K562 (cell line): ENCODE data around the gene HADHA. TPM values are rescaled to one million over a fixed set of nuclear protein-coding genes. Genes with fewer than 3 reads are reported as not detected.
A peak's percentile ranks its signal among the peaks of the same experiment; 100 is the strongest.

Experiments used
- ATAC-seq: fragments of 200-7000 bp; cut with Tn5 transposase; 3 replicates; pipeline ENCODE4 v1.9.1; 2020; ENCODE audit warnings: moderate library complexity
- BruUV-seq: library from RNA; stranded (reverse); fragments of 400-500 nt; replicated peaks from 2 replicates; lab custom pipeline; 2021; lab: Mats Ljungman, UMichigan
- CTCF ChIA-PET: fragments of 300-600 bp; formaldehyde crosslinking; extraction: SDS; loops from one replicate; lab custom pipeline; 2021; ENCODE audit warnings: low intra/inter-chr PET ratio; lab: Yijun Ruan, JAX
- POLR2A ChIA-PET: fragments of 300-600, 350-650 bp; sonication (Branson Sonifier 250); formaldehyde crosslinking; extraction: SDS; loops from one replicate; lab custom pipeline; 2021; ENCODE audit warnings: antibody characterized with exemption, inconsistent platforms; lab: Yijun Ruan, JAX
- DNase-seq, 4 experiments: peaks; one replicate each; pipeline versions ENCODE4 v3.0.0 to v3.0.0-alpha.2; 2011 to 2018; ENCODE audit warnings: low spot score in 3 of 4, mixed read lengths in 3 of 4; ENCODE audit errors: extremely low read depth in 1 of 4
- FAIRE-seq: peaks from 2 replicates; lab custom pipeline; 2011; peaks lifted over from hg19 to GRCh38; lab: Jason Lieb, UNC
- H2AFZ ChIP-seq: 2 replicates; pipeline ENCODE4 v1.6.0; 2011; ENCODE audit warnings: low read depth, low read length, control low read depth, inconsistent platforms
- H3K27ac ChIP-seq: fragments of 200-600 bp; 3 replicates; pipeline ENCODE4 v1.8.0; 2011; ENCODE audit warnings: low read depth, mild to moderate bottlenecking, control low read depth, inconsistent platforms, low read length, moderate library complexity, mixed read lengths; ENCODE audit errors: extremely low read depth
- H3K27me3 ChIP-seq, 2 experiments: fragments of 300-600 bp in 1 of 2; 2 replicates in 1 of 2; 3 replicates in 1 of 2; pipeline versions ENCODE4 v1.6.0 to v1.8.0; 2011; ENCODE audit warnings: inconsistent platforms in 2 of 2, low read length in 2 of 2, mild to moderate bottlenecking in 1 of 2, mixed read lengths in 1 of 2, moderate library complexity in 1 of 2; ENCODE audit not compliant: control insufficient read depth in 2 of 2, insufficient read depth in 2 of 2
- H3K36me3 ChIP-seq: fragments of 300-600 bp; 3 replicates; pipeline ENCODE4 v1.8.0; 2011; ENCODE audit warnings: mild to moderate bottlenecking, low read length, inconsistent platforms; ENCODE audit not compliant: control insufficient read depth, insufficient read depth
- H3K4me1 ChIP-seq, 2 experiments: fragments of 200-600 bp in 1 of 2; replicated peaks in 1 of 2; 2 replicates in 1 of 2; 3 replicates in 1 of 2; pipeline versions ENCODE4 v1.5.1 to v1.8.0; 2011; ENCODE audit warnings: inconsistent platforms in 2 of 2, low read length in 2 of 2, mild to moderate bottlenecking in 1 of 2, mixed read lengths in 1 of 2, moderate library complexity in 1 of 2; ENCODE audit not compliant: control insufficient read depth in 2 of 2, insufficient read depth in 2 of 2
- H3K4me2 ChIP-seq: 2 replicates; pipeline ENCODE4 v1.6.1; 2011; ENCODE audit warnings: low read length, control low read depth, inconsistent platforms, mixed read lengths; ENCODE audit not compliant: insufficient read depth
- H3K4me3 ChIP-seq: fragments of 200-600 bp; sonication (generic), shearing (Covaris generic); 2 replicates; pipeline ENCODE4 v1.5.1; 2016; ENCODE audit warnings: control low read depth, inconsistent platforms
- H3K79me2 ChIP-seq: fragments of 200-600 bp; 3 replicates; pipeline ENCODE4 v1.8.0; 2011; ENCODE audit warnings: low read length, inconsistent platforms; ENCODE audit not compliant: control insufficient read depth, insufficient read depth
- H3K9ac ChIP-seq, 2 experiments: 2 replicates each; pipeline versions ENCODE4 v1.6.0 to v1.6.1; 2011; ENCODE audit warnings: low read depth in 2 of 2, low read length in 2 of 2, control low read depth in 1 of 2, inconsistent platforms in 1 of 2, mild to moderate bottlenecking in 1 of 2, mixed read lengths in 1 of 2; ENCODE audit not compliant: insufficient read depth in 1 of 2
- H3K9me1 ChIP-seq: one replicate; pipeline ENCODE4 v1.6.0; 2011; ENCODE audit warnings: inconsistent platforms, mild to moderate bottlenecking, low read length, moderate library complexity; ENCODE audit not compliant: control insufficient read depth, insufficient read depth
- H3K9me3 ChIP-seq: replicated peaks from 2 replicates; pipeline ENCODE4 v1.5.1; 2011; ENCODE audit warnings: low read depth, low read length, inconsistent platforms; ENCODE audit not compliant: control insufficient read depth, insufficient read depth
- H4K20me1 ChIP-seq: replicated peaks from 2 replicates; pipeline ENCODE4 v1.6.1; 2011; ENCODE audit warnings: low read length, inconsistent platforms, mixed read lengths; ENCODE audit not compliant: control insufficient read depth, insufficient read depth
- MAFF ChIP-seq: IDR thresholded peaks from 2 replicates; pipeline ENCODE4 v1.6.1; 2012; ENCODE audit warnings: low read length, improper control_type of control experiment
- POLR2A ChIP-seq: fragments of 450-650 bp; conservative IDR thresholded peaks from 2 replicates; pipeline ENCODE4 v1.6.1; 2016
- POLR2G ChIP-seq: fragments of 200-400 bp; formaldehyde crosslinking; IDR thresholded peaks from 2 replicates; pipeline ENCODE4 v1.6.1; 2017; ENCODE audit warnings: low read depth, mild to moderate bottlenecking, antibody characterized with exemption, low read length, moderate library complexity
- RBFOX2 ChIP-seq: fragments of 200-400 bp; formaldehyde crosslinking; IDR thresholded peaks from 2 replicates; pipeline ENCODE4 v1.6.1; 2017; ENCODE audit warnings: low read depth, mild to moderate bottlenecking, low read length, moderate library complexity
- RBM34 ChIP-seq: fragments of 200-400 bp; formaldehyde crosslinking; IDR thresholded peaks from 2 replicates; pipeline ENCODE4 v1.6.1; 2018; ENCODE audit warnings: low read length, borderline replicate concordance; ENCODE audit not compliant: insufficient read depth
- SRSF3 ChIP-seq: fragments of 200-400 bp; formaldehyde crosslinking; IDR thresholded peaks from 2 replicates; pipeline ENCODE4 v1.6.1; 2016; ENCODE audit warnings: mild to moderate bottlenecking, low read length, moderate library complexity; ENCODE audit not compliant: insufficient read depth
- TCF3 ChIP-seq: sonication (generic); formaldehyde crosslinking; IDR thresholded peaks from 2 replicates; pipeline ENCODE4 v1.4.0; 2020; ENCODE audit warnings: mild to moderate bottlenecking, missing genetic modification reagents
- WGBS: fragments of 100-300 bp; shearing (Covaris generic); methylation state at CpG from one replicate; pipeline ENCODE4 v1.1.6; 2016; ENCODE audit warnings: low coverage, mixed read lengths; ENCODE audit not compliant: insufficient coverage; ENCODE audit errors: missing lambda C conversion rate; 5-methylcytosine and 5-hydroxymethylcytosine counted together
- in situ Hi-C: fragments of 300-500 bp; cut with MboI; formaldehyde crosslinking; loops from 4 replicates; pipeline ENCODE4 v1.15.0; 2018; ENCODE audit warnings: inconsistent platforms, mixed read lengths
- intact Hi-C: fragments of 100-400 bp; cut with micrococcal nuclease; formaldehyde crosslinking; loops from 2 replicates; pipeline ENCODE4 v1.14.2; 2022
- polyA plus RNA-seq, 8 experiments: library from polyadenylated mRNA; depleted of rRNA in 4 of 8; stranded (reverse) in 5 of 8; unstranded in 3 of 8; fragments of >200 nt; fragmentation: Nextera tagmentation in 2 of 8; fragmentation: Illumina TruSeq in 1 of 8; extraction: Ambion mirVana in 2 of 8; extraction: Trizol in 1 of 8; gene quantifications; 2 replicates each; pipeline versions ENCODE4 v1.2.1 to v1.2.3, GENCODE V29; 2011 to 2014; ENCODE audit warnings: inconsistent platforms in 1 of 8, missing spikeins in 1 of 8
- total RNA-seq, 7 experiments: library from RNA; depleted of rRNA in 6 of 7; stranded (reverse); fragments of >200 nt in 6 of 7; fragmentation: Illumina TruSeq in 2 of 7; extraction: Trizol in 2 of 7; gene quantifications; 2 replicates each; pipeline versions ENCODE4 v1.2.1 to v1.2.3, GENCODE V29; 2011 to 2021; ENCODE audit warnings: low replicate concordance in 1 of 7

HADHA gene
- total and polyA plus RNA-seq, 9 of the 15 experiments (the other 6 are each of a cell fraction or from before 2014, with no cell fraction given) = 145 to 326 (median 202) TPM

DNA sequence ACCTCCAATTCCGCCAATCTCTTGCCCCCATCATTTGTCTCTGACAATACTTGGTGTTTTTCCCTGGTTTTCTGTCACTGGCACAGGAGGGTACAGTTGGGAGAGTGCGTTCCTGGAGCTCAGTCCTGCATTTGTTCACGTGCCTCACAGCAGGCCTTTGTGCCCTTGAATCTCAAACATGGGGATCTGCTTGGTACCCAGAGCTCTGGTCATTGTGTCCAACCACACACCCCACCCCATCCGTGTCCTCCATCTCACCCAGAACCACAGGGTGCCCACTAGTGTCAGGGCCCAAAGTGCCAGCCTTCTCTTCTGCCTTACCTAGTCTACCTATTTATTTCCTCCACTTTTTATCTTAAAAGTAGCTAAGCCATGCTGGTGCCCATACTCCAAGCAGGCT is 55.3 kb downstream of the HADHA start:
- ATAC-seq = no peak
- intact Hi-C loops = no loop called here
- BruUV-seq = no TSS peak
- DNase-seq = no peak
- ChIA-PET POLR2A (interaction anchor here (0.6 to 2.5 kb wide), 6 partner anchors 9 to 242 kb away, joined by 3 to 15 read pairs (median 4); partner anchors contain the start of gene HADHA), CTCF (no interaction called here)
- Histone ChIP-seq H2AFZ (no peak overlapping the region), H3K36me3 (peaks cover 59% of the 10 kb centered on the region; the same call in 2 of the 3 replicates), H3K27ac (no peak overlapping the region)
- TF ChIP-seq RBM34 (no peak), POLR2A (0 out of 2 replicates have a peak, but pooled peaks have one; percentile 0)
- TF ChIP-seq, all 486 proteins: peak for 1
- Histone ChIP-seq H3K9ac (no peak overlapping the region), H3K4me3 (no peak overlapping the region), H3K9me3 (no peaks in the 10 kb centered on the region), H3K4me2 (no peak overlapping the region), H3K27me3 (no peaks in the 10 kb centered on the region), H3K79me2 (peaks cover 9% of the 10 kb centered on the region; the same call in 2 of the 3 replicates), H3K4me1 (peaks cover 26 to 32% of the 10 kb centered on the region in 2 experiments; a peak in 4 of 5 replicates), H4K20me1 (peaks cover 5% of the 10 kb centered on the region; the same call in 1 of the 2 replicates), H3K9me1 (peaks cover 7% of the 10 kb centered on the region)
- 82% methylated on average over 4 of the region's 4 CpGs for WGBS
- in situ Hi-C loops = no loop called here
- no peak for FAIRE-seq

DNA sequence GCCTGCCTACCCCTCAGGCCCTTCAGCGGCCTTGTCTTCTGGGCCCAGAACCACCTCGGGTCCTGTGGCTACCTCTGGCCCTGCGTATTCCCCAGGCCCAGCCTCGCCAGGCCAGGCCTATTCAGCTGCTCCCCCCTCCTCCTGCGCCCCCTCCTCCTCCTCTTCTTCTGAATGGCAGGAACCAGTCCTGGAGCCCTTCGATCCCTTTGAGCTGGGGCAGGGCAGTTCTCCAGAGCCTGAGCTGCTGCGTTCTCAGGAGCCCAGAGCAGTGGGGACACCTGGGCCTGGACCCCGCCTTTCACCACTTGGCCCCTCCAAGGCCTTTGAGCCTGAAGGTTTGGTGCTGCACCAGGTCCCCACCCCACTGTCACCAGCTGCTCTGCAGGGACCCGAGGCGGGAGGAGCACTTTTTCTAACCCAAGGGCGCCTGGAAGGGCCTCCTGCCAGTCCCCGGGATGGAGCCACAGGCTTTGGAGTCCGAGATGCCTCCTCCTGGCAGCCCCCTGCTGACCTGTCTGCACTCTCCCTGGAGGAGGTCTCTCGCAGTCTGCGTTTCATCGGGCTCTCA is 56.8 kb downstream of the HADHA start:
- FAIRE-seq (no peak), ATAC-seq (no peak), DNase-seq (no peak)
- in situ Hi-C loops (no loop called here), intact Hi-C loops (no loop called here)
- BruUV-seq = no TSS peak
- Histone ChIP-seq H3K36me3 (peaks cover 44% of the 10 kb centered on the region; the same call in 2 of the 3 replicates), H3K9me1 (peaks cover 7% of the 10 kb centered on the region), H2AFZ (no peak overlapping the region), H3K27ac (no peak overlapping the region), H3K4me3 (no peak overlapping the region), H4K20me1 (peaks cover 5% of the 10 kb centered on the region; the same call in 1 of the 2 replicates), H3K4me1 (peaks cover 26 to 35% of the 10 kb centered on the region in 2 experiments; a peak in 4 of 5 replicates), H3K4me2 (no peak overlapping the region), H3K27me3 (no peaks in the 10 kb centered on the region), H3K9ac (0 out of 4 replicates have a peak overlapping the region, but pooled peaks of 1 of the 2 experiments have one; percentile 46), H3K79me2 (peaks cover 9% of the 10 kb centered on the region; the same call in 2 of the 3 replicates), H3K9me3 (no peaks in the 10 kb centered on the region)
- 81% methylated on average over 12 of the region's 16 CpGs for WGBS
- POLR2A ChIA-PET = interaction anchor here (0.6 to 2.5 kb wide), 4 partner anchors 13 to 1832 kb away, joined by 3 to 15 read pairs (median 7); no protein-coding TSS in a partner anchor
- TF ChIP-seq SRSF3 (no peak), POLR2G (peak; percentile 31; the same call in 1 of the 2 replicates), MAFF (no peak), TCF3 (CRISPR knock-in tag) (no peak), RBFOX2 (peak; percentile 44; the same call in 1 of the 2 replicates)
- CTCF ChIA-PET = no interaction called here
